Psoas muscle (tissue), 8 donors: Measurements from ENCODE around the gene GNE. TPM values are rescaled to one million over a fixed set of nuclear protein-coding genes. Genes with fewer than 3 reads are reported as not detected.

Experiments
- ATAC-seq, 4 donors: fragments of 200-7000 bp; cut with Tn5 transposase; one replicate each; pipeline ENCODE4 v1.9.1; 2020; ENCODE audit warnings: moderate library complexity in 3 of 4, mild to moderate bottlenecking in 2 of 4
- DNase-seq, 2 donors: peaks; one replicate each; pipeline ENCODE4 v3.0.0-alpha.2; 2020
- H3K27ac ChIP-seq: fragments of 200-600 bp; one replicate; pipeline ENCODE4 v1.8.0; 2022
- H3K27me3 ChIP-seq, 3 donors: fragments of 200-600 bp in 1 of 3; one replicate each; pipeline versions ENCODE4 v1.6.1 to v1.8.0; 2013 to 2022; ENCODE audit warnings: low read length in 2 of 3, mild to moderate bottlenecking in 2 of 3, moderate library complexity in 1 of 3; ENCODE audit not compliant: insufficient read depth in 3 of 3
- H3K36me3 ChIP-seq, 2 donors: fragments of 200-600 bp in 1 of 2; one replicate each; pipeline versions ENCODE4 v1.6.1 to v1.8.0; 2013 to 2022; ENCODE audit warnings: low read depth in 1 of 2, mild to moderate bottlenecking in 1 of 2, moderate library complexity in 1 of 2; ENCODE audit not compliant: insufficient read depth in 1 of 2
- H3K4me1 ChIP-seq: fragments of 200-600 bp; one replicate; pipeline ENCODE4 v1.8.0; 2022
- H3K4me3 ChIP-seq: fragments of 200-600 bp; one replicate; pipeline ENCODE4 v1.8.0; 2022; ENCODE audit warnings: mild to moderate bottlenecking
- H3K9me3 ChIP-seq: fragments of 200-600 bp; one replicate; pipeline ENCODE4 v1.8.0; 2022
- WGBS, 3 donors: extraction: QIAGEN DNeasy Blood & Tissue Kit; methylation state at CpG; one replicate each; pipeline versions ENCODE4 v1.1.6 to v1.1.7; 2013; 5-methylcytosine and 5-hydroxymethylcytosine counted together
- intact Hi-C, 2 donors: fragments of 100-400 bp; cut with DNase I; formaldehyde crosslinking; loops; one replicate each; pipeline versions ENCODE4 v1.11.0 to v1.14.2; 2022
- polyA plus RNA-seq, 3 donors: library from polyadenylated mRNA; stranded (reverse); fragments of 200-250 nt; gene quantifications; one replicate each; pipeline ENCODE4 v1.2.3, GENCODE V29; 2013
- total RNA-seq, 4 donors: library from RNA; stranded (reverse); fragmentation: NEBNext Ultra II Directional in 2 of 4; extraction: Animal tissue kit (Norgen Biotek cat#: 25700) in 2 of 4; gene quantifications; one replicate each; pipeline versions ENCODE4 v1.2.1 to v1.2.4, GENCODE V29; 2021 to 2023
- TF ChIP-seq, protein P1 (sequence below): fragments of 200-600 bp; IDR thresholded peaks from one replicate; pipeline ENCODE4 v1.8.0; 2022; ENCODE audit warnings: antibody characterized with exemption
- donor health status: healthy with polysubstance abuse.
- donor health status: DM: no; HTN: no; CAD: no; lungs with moderate emphysema.
- donor health status: Bipolar disorder and iron deficiency.
- donor health status: healthy.
- donor health status: DM: yes; HTN: yes; CAD: no.
- donor health status: DM: no; HTN: no; CAD: no.
- donor health status: DM: no; HTN: no; CAD: no.
- donor health status: DM: yes; HTN: yes; CAD: no.

Gene GNE
- total and polyA plus RNA-seq, 7 donors, result 3.0 to 11.6 (median 8.9) TPM

- ATAC-seq, result peak; percentile 72 to 88 (median 81)
- peaks cover 33% of the 10 kb centered on the region for H3K4me1 ChIP-seq
- no peaks in the 10 kb centered on the region for H3K27me3 ChIP-seq
- TF ChIP-seq, protein P1, sequence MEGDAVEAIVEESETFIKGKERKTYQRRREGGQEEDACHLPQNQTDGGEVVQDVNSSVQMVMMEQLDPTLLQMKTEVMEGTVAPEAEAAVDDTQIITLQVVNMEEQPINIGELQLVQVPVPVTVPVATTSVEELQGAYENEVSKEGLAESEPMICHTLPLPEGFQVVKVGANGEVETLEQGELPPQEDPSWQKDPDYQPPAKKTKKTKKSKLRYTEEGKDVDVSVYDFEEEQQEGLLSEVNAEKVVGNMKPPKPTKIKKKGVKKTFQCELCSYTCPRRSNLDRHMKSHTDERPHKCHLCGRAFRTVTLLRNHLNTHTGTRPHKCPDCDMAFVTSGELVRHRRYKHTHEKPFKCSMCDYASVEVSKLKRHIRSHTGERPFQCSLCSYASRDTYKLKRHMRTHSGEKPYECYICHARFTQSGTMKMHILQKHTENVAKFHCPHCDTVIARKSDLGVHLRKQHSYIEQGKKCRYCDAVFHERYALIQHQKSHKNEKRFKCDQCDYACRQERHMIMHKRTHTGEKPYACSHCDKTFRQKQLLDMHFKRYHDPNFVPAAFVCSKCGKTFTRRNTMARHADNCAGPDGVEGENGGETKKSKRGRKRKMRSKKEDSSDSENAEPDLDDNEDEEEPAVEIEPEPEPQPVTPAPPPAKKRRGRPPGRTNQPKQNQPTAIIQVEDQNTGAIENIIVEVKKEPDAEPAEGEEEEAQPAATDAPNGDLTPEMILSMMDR, result no peak
- WGBS, 3 donors, result 41 to 58% (median 52%) methylated on average over 4 of the region's 4 CpGs
- intact Hi-C loops, result no loop called here
- H3K27ac ChIP-seq, result peak overlapping the region; percentile 65
- no peaks in the 10 kb centered on the region for H3K9me3 ChIP-seq
- peaks cover 22 to 92% of the 10 kb centered on the region in 2 donors for H3K36me3 ChIP-seq
- H3K4me3 ChIP-seq, result no peak overlapping the region
- DNase-seq, result peak in 1 of 2 donors; percentile 53
Measured at GRCh38 chr9:36207016-36207415, 51.2 kb downstream of the GNE start.

DNA sequence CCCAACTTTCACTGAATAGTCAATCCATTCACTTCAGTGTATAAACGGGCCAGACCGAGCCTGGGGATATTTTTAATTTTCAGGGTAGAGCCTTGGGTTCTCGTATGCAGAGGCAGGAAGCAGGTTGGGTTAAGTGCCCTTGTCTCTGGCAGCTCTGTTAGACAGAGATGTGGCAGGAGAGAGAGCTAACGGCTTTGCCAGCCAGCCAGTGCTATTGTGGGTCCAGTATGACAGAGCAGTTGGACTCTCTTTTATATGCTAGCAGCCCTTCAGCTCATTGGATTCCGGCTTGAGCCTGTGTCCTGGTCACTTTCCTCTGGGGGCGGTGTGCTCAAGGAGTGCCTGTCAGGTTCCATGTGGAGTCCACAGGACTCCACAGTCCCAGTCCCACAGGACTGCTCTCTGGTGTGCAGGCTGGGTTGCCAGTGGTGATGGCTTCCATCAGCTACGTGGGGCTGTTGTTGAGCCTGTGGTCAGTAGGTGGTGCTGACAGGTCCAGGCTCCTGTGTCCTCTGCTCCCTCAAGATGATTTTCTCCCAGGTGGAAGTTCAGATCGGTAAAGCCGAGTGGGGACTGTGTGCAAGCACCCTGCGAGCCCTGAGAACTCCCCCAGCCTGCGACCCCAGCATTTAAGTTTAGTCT lies 53.2 kb downstream of the GNE start:
- no peaks in the 10 kb centered on the region for H3K9me3 ChIP-seq

DNA sequence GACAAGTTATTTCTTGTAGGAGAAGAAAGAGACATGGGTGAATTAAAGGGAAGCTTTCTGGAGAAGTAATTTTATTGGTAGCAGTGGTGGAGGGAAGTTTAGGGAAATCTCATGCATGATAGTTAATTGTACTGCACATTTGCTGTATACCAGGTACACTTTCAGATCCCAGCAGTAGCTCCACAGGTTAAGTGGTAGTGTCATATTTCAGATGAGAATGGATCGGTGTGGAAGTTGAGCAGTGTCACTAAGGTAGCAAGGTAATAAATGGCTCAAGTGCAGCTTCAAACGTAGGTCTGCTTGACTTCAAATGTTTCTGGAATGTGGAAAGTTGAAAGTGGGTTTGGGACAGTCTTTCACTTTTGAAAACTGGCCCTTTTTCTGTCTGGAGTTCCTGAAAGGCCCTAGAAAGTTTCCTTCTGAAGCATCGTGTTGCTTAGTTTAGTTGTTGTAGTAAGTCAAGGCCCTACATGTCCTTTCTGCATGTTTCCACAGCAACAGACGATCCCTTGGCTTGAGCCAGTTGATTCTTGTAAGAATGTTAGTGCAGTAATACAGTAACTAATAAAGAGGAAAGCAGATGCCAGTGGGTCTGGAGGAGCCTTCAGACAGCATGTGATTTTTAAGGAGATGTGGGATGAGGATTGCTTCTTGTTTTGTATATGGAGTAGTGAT lies 63.8 kb downstream of the GNE start:
- peaks cover 41% of the 10 kb centered on the region for H3K4me1 ChIP-seq
- peaks cover 2 to 27% of the 10 kb centered on the region in 2 donors for H3K36me3 ChIP-seq
- 25 to 34% (median 31%) methylated on average over 4 of the region's 4 CpGs for WGBS, 3 donors
- DNase-seq (no peak), ATAC-seq (no peak)
- H3K4me3 ChIP-seq, result no peak overlapping the region
- intact Hi-C loops, result loop anchor here (5.0 kb wide), 2 partner anchors 63 to 133 kb away; partner anchors contain the start of gene GNE (in 1 of the 2)
- no peak overlapping the region for H3K27ac ChIP-seq
- no peaks in the 10 kb centered on the region for H3K9me3 ChIP-seq
- no peaks in the 10 kb centered on the region for H3K27me3 ChIP-seq
- TF ChIP-seq, protein P1, result no peak

More for the DNA sequence above, 53.2 kb downstream of the GNE start:
- intact Hi-C loops, result no loop called here
- ATAC-seq (peak in 1 of 4 donors; percentile 59), DNase-seq (no peak)
- Histone ChIP-seq H3K36me3 (peaks cover 21 to 92% of the 10 kb centered on the region in 2 donors), H3K4me3 (no peak overlapping the region), H3K4me1 (peaks cover 25% of the 10 kb centered on the region), H3K27ac (no peak overlapping the region), H3K27me3 (no peaks in the 10 kb centered on the region)
- WGBS, 3 donors, result 80 to 86% (median 84%) methylated on average over 11 of the region's 11 CpGs
- TF ChIP-seq, protein P1, result no peak

- Histone ChIP-seq H3K4me1 (peaks cover 41% of the 10 kb centered on the region), H3K4me3 (peak overlapping the region; percentile 95)
- intact Hi-C loops, result loop anchor here (5.0 kb wide), 2 partner anchors 64 to 134 kb away; partner anchors contain the start of gene GNE (in 1 of the 2)
Measured at GRCh38 chr9:36193023-36193422, 65.2 kb downstream of the GNE start.

More at GRCh38 chr9:36193023-36193422, 65.2 kb downstream of the GNE start:
- H3K36me3 ChIP-seq, result peaks cover 0 to 12% of the 10 kb centered on the region in 2 donors
- DNase-seq, result no peak
- H3K27me3 ChIP-seq, result no peaks in the 10 kb centered on the region
- ATAC-seq, result no peak
- TF ChIP-seq, protein P1, result no peak
- no peak overlapping the region for H3K27ac ChIP-seq
- no peaks in the 10 kb centered on the region for H3K9me3 ChIP-seq
- WGBS, 3 donors, result 69 to 75% (median 74%) methylated on average over 3 of the region's 3 CpGs
